ENCODE data around the gene CD22. TPM values are rescaled to one million over a fixed set of nuclear protein-coding genes. Genes with fewer than 3 reads are reported as not detected.

The CD22 gene
- total and polyA plus RNA-seq, 2 donors (not counting 1 experiment from before 2014, with no cell fraction given) = 692 to 1,437 TPM

- WGBS (ENCODE audit: insufficient coverage) = 15% methylated on average over 17 of the region's 18 CpGs
- H3K27ac Mint-ChIP-seq = peak within 1 kb of the TSS; percentile 96
- Histone ChIP-seq H3K4me3 (ENCODE audit: control extremely low read depth in 1 of 5, extremely low read depth in 1 of 5, insufficient read depth in 1 of 5, low read depth in 2 of 5, low read length in 4 of 5) (peak within 1 kb of the TSS in 3 of 5 experiments; percentile 12 to 18 (median 17)), H3K79me2 (ENCODE audit: control insufficient read depth, insufficient read depth, low read length) (no peaks in the 10 kb centered on the region), H3K36me3 (replicated peaks in 1 of 2; ENCODE audit: control extremely low read depth in 1 of 2, control insufficient read depth in 1 of 2, extremely low read depth in 1 of 2, insufficient read depth in 2 of 2, low read length in 1 of 2) (peaks cover 0 to 44% of the 10 kb centered on the region in 2 experiments), H3K4me2 (replicated peaks; ENCODE audit: low read depth, low read length, poor library complexity, severe bottlenecking) (peak within 1 kb of the TSS; percentile 65), H3K4me1 (ENCODE audit: control insufficient read depth in 2 of 2, insufficient read depth in 2 of 2, low read length in 2 of 2) (peaks cover 72 to 87% of the 10 kb centered on the region in 2 donors), H4K20me1 (ENCODE audit: control insufficient read depth, insufficient read depth, low read length, poor library complexity, severe bottlenecking) (peaks cover 40% of the 10 kb centered on the region), H3K9ac (ENCODE audit: low read length) (peak within 1 kb of the TSS; percentile 6), H3K27ac (ENCODE audit: low read length in 2 of 2) (peak within 1 kb of the TSS; percentile 91 to 92), H2AFZ (ENCODE audit: insufficient read depth, low read depth, low read length, poor library complexity, severe bottlenecking) (no peak within 1 kb of the TSS), H3K27me3 (replicated peaks in 1 of 4; ENCODE audit: control extremely low read depth in 1 of 4, control insufficient read depth in 3 of 4, insufficient read depth in 4 of 4, low read length in 3 of 4) (no peaks in the 10 kb centered on the region), H3K9me3 (ENCODE audit: control extremely low read depth in 1 of 3, control insufficient read depth in 2 of 3, insufficient read depth in 1 of 3, low read length in 2 of 3) (peaks cover 0 to 10% (median 0%) of the 10 kb centered on the region in 3 donors)
- H3K4me1 Mint-ChIP-seq = peaks cover 75% of the 10 kb centered on the region
- DNase-seq (peak; percentile 93), ATAC-seq (ENCODE audit: low read depth) (peak; percentile 62)
- ChIA-PET CTCF (interaction anchor here (0.7 to 13.5 kb wide), 18 partner anchors 9 to 201 kb away, joined by 3 to 234 read pairs (median 6); partner anchors contain the start of gene USF2), POLR2A (interaction anchor here (0.5 to 3.1 kb wide), 17 partner anchors 10 to 206 kb away, joined by 3 to 12 read pairs (median 4); partner anchors contain the start of gene CD22)
- no peaks in the 10 kb centered on the region for H3K9me3 Mint-ChIP-seq (ENCODE audit: insufficient read depth)
- peak within 1 kb of the TSS; percentile 82 for H3K4me3 Mint-ChIP-seq
- TF ChIP-seq EZH2 (IDR thresholded peaks at IDR 0.05; ENCODE audit: borderline replicate concordance, insufficient read depth, low read depth, low read length, poor library complexity, severe bottlenecking) = no peak
- no peaks in the 10 kb centered on the region for H3K27me3 Mint-ChIP-seq
- intact Hi-C loops (cut with micrococcal nuclease) = loop anchor here (1.0 to 10.0 kb wide), 7 partner anchors 17 to 367 kb away; partner anchors contain the start of genes HAMP and KMT2B
Observed at GRCh38 chr19:35347171-35347929, 18.4 kb downstream of the CD22 start, which contains the start of gene FFAR1. Gene FFAR1 (plus strand): TSS chr19:35347902. CDS start chr19:35351552, 3,650 bp downstream.

GRCh38 chr19:35347930-35348298 is 18.9 kb downstream of the CD22 start:
- ChIA-PET POLR2A (interaction anchor here (0.6 to 3.1 kb wide), 14 partner anchors 13 to 207 kb away, joined by 3 to 12 read pairs (median 4); partner anchors contain the start of gene CD22), CTCF (interaction anchor here (0.7 to 13.5 kb wide), 18 partner anchors 9 to 201 kb away, joined by 3 to 234 read pairs (median 6); partner anchors contain the start of gene USF2)
- H3K27me3 ChIP-seq (replicated peaks in 1 of 4; ENCODE audit: control extremely low read depth in 1 of 4, control insufficient read depth in 3 of 4, insufficient read depth in 4 of 4, low read length in 3 of 4) = no peaks in the 10 kb centered on the region
- H3K27ac ChIP-seq (ENCODE audit: low read length in 2 of 2) = peak overlapping the region; percentile 60 to 92
- H2AFZ ChIP-seq (ENCODE audit: insufficient read depth, low read depth, low read length, poor library complexity, severe bottlenecking) = no peak overlapping the region
- intact Hi-C loops (cut with micrococcal nuclease) = loop anchor here (1.0 to 10.0 kb wide), 7 partner anchors 18 to 367 kb away; partner anchors contain the start of genes HAMP and KMT2B
- H3K9ac ChIP-seq (ENCODE audit: low read length) = no peak overlapping the region
- H3K9me3 ChIP-seq (ENCODE audit: control extremely low read depth in 1 of 3, control insufficient read depth in 2 of 3, insufficient read depth in 1 of 3, low read length in 2 of 3) = peaks cover 0 to 10% (median 0%) of the 10 kb centered on the region in 3 donors
- TF ChIP-seq CTCF (IDR thresholded peaks at IDR 0.05) = no peak
- no peak for TF ChIP-seq EZH2 (IDR thresholded peaks at IDR 0.05; ENCODE audit: borderline replicate concordance, insufficient read depth, low read depth, low read length, poor library complexity, severe bottlenecking)
- Mint-ChIP-seq H3K27me3 (no peaks in the 10 kb centered on the region), H3K4me1 (peaks cover 76% of the 10 kb centered on the region), H3K4me3 (peak overlapping the region; percentile 82), H3K9me3 (ENCODE audit: insufficient read depth) (no peaks in the 10 kb centered on the region), H3K27ac (peak overlapping the region; percentile 96)
- peaks cover 34% of the 10 kb centered on the region for H4K20me1 ChIP-seq (ENCODE audit: control insufficient read depth, insufficient read depth, low read length, poor library complexity, severe bottlenecking)
- ATAC-seq (ENCODE audit: low read depth) = no peak
- DNase-seq = no peak
- 0% methylated on average over 2 of the region's 7 CpGs for WGBS (ENCODE audit: insufficient coverage)
- peaks cover 76 to 89% of the 10 kb centered on the region in 2 donors for H3K4me1 ChIP-seq (ENCODE audit: control insufficient read depth in 2 of 2, insufficient read depth in 2 of 2, low read length in 2 of 2)
- peaks cover 0 to 41% of the 10 kb centered on the region in 2 experiments for H3K36me3 ChIP-seq (replicated peaks in 1 of 2; ENCODE audit: control extremely low read depth in 1 of 2, control insufficient read depth in 1 of 2, extremely low read depth in 1 of 2, insufficient read depth in 2 of 2, low read length in 1 of 2)
- no peaks in the 10 kb centered on the region for H3K79me2 ChIP-seq (ENCODE audit: control insufficient read depth, insufficient read depth, low read length)
- peak overlapping the region; percentile 65 for H3K4me2 ChIP-seq (replicated peaks; ENCODE audit: low read depth, low read length, poor library complexity, severe bottlenecking)
- H3K4me3 ChIP-seq (ENCODE audit: control extremely low read depth in 1 of 5, extremely low read depth in 1 of 5, insufficient read depth in 1 of 5, low read depth in 2 of 5, low read length in 4 of 5) = no peak overlapping the region
